ENCODE results near the gene MAD1L1. TPM values are rescaled to one million over a fixed set of nuclear protein-coding genes. Genes with fewer than 3 reads are reported as not detected.

Gene MAD1L1
- total RNA-seq, 2 donors from 2014 or later, result 18.9 to 24.9 TPM

DNA sequence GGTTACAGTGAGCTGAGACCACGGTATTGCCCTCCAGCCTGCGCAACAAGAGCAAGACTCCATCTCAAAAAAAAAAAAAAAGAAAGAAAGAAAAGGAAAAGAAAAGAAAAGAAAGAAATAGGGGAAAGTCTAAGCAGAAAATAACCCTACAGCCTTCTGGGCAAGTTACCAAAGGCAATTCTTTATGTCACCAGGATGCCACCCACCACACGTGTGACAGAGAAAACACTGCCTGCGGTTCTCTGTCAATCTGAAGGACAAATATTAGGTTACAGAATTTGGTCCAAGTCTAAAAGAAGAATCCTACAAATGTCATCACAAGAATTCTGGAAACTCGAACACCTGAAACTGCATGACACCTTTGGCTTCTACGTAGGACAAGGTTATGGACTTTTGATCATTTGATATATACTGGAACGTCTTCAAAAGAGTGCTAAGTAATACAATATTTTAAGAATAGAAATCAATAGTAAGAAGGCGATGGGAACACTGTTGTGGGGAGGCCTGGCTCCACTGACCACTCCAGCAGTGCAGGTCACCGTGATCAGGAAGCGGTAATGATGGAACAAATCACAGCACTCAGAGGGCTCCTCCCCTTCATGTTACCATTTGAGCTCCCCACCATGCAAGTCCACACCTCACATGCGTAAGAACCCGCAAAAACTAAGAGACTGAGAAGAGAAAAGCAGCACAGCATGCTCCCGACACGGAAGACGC is 75.8 kb downstream of the MAD1L1 start:
- ATAC-seq, result no peak

DNA sequence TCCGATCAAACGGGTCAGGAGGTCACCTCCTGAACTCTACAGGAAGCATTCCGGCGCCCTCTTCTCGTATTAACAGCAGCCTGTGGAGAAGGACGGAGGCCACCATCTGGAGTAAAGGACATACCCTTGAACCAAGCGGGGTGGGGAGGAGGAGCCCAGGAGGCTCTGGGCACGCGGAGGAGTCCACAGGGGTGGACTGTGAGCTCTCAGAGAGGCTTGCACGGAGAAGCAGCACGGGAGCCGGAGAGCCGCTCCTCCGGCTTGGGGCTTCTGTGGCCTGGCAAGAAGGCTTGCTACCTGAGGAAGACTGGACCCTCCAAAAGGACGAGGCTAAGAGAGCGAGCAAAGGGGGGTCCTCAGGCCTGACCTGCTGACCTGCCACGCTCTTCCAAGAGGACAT is 77.9 kb downstream of the MAD1L1 start:
- intact Hi-C loops (cut with DNase I), result loop anchor here in 1 of 2 donors (5.0 kb wide), 1 partner anchor 38 kb away; no protein-coding TSS in a partner anchor
- DNase-seq (no peak), ATAC-seq (no peak)

More for the DNA sequence above, 75.8 kb downstream of the MAD1L1 start:
- intact Hi-C loops (cut with DNase I), result loop anchor here in 1 of 2 donors (5.0 kb wide), 1 partner anchor 40 kb away; no protein-coding TSS in a partner anchor
- DNase-seq, result no peak

DNA sequence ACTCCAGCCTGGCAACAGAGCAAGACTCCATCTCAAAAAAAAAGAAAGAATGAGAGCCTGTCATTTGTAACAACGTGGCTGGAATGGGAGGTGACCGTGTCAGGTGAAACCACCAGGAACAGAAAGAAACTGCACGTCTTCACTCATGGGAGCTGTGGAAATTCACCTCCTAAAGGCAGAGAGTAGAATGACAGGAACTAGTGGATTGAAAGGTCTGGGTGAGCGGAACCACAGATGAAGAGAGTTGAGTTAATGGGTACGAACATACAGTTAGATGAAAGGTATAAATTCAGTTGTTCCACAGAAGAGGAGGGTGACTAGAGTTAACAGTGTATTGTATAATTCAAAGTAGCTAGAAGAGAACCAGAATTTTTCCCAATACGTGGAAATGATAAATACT is 78.6 kb downstream of the MAD1L1 start:
- intact Hi-C loops (cut with DNase I), result no loop called here
- ATAC-seq (no peak), DNase-seq (no peak)

DNA sequence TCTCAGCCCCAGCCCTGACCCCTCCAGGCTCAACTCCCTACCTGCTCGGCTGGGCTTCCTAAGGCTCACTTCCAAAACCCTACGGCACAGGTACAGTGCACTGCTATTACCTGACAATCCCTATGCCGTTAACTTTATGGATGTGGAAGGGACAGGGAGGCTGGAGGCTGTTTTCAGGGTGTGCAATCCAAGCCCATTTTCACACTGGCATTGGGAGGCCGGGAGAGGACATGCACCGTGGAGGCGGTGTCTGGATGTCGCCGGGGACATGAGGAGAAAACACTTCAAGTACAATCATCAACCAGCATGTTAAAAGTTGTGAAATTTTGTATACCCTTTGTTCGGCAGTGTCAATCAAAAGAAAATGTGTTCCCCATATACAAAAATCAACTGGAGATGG is 80.1 kb downstream of the MAD1L1 start:
- ATAC-seq (no peak), DNase-seq (no peak)
- intact Hi-C loops (cut with DNase I), result no loop called here

DNA sequence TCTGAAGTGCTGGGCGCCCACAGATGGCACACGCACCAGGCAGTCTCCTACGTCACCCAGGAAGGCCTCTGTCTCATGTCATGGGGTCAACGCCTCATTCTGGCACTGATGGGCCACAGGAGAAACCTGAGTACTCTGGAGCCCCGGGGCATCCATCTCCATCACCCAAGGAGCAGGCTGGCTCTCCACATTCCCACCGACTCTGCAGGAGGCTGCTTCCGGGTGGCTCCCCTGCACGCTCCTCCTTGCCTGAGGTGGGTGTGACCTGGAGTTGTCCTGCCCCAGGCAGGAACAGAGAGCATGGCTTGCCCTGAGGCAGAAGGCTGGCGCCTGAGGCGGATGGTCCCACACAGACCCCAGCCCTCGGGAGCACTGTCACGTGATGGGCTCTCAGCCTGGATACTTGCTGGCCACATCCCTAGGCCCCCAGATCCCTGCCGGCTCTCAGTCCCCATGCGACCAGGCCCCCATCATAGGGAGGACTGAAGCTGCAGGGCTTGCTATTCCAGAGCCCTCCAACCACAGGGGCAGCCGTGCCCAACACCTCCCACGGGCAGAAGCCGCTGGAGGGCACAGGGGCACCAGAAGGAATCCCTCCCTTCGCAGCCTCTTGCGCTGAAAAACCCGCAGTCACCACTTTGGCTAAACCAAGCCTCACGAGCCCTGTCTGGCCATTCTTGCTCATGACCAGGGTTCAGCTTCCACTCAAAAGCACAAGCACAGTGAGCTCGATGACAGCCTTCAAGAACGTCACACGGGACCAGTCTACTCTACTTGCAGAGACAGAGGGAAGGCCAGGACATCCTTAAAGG is 80.7 kb downstream of the MAD1L1 start:
- intact Hi-C loops (cut with DNase I), result no loop called here
- ATAC-seq (no peak), DNase-seq (no peak)

DNA sequence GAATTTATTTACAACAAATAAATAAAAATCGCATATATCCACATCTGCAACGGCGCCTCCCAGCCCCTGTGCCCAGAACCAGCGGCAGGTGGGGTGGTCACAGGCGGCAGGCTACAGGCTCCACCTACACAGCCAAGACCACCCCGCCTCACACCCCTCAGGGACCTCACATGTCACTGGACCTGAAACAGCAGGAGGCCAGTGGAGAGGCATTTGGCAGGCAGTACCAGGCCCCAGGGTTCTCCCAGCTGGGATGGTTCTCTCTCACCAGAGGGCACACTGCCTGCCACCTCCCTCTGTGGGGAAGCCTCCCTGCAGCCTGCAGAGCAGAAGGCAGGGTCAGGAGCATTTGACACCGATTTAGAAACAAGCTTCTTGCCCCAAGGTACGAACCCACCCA is 81.5 kb downstream of the MAD1L1 start:
- intact Hi-C loops (cut with DNase I), result no loop called here
- peak in 1 of 2 donors; percentile 11 for ATAC-seq
- DNase-seq, result no peak

DNA sequence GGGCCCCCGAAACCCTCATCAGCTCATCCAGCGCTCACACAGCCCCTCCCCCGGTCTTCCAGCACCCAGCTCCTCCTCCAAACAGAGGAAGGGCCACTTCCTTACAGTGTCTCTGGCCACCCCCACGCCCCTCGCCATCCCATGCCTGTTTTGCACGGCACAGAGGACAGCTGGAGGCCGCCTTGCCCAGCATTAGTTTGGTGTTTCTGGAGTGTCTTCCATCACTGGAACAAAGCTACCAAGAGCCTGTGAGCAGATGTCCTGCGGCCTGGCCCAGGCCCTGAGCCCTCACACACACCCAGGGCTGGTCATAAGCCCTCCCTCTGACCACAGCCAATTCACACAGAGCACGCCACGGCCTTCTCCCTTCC is 82.3 kb downstream of the MAD1L1 start:
- ATAC-seq, result no peak
- DNase-seq, result no peak
- intact Hi-C loops (cut with DNase I), result no loop called here

DNA sequence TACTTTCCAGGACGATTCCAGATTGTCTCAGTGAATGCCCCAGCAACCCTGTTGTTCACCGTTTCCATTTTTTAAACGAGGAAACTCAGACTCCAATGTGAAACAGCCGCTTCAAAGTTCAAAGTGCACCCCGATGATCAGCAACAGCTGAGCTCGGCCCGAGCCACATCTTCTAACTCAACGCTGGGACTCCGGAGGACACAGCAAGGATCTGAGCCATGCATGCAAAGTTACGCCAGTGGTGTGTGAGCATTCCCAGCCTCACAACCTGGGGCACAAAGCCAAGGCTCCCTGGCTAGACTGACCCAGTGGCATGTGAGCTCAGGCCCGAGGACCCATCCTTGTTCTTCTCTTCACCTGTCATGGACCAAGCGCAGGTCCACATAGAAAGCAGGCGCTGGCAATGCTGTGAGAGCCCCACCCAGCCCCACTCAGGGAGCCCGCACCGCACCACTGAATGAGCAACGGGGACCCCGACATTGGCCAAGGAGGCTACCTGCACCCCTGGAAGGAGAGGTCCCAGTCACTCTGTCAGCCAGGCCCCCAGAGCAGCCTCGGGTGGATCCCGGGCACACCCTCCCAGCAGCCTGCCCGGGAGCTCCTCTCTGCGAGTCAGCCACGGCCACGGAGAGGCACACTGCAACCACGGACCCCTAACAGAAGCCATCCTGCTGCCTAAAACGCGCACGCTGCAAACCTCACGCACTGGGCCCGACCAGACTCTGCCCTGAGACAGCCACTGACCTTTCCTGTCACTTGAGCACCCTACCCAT is 82.9 kb downstream of the MAD1L1 start:
- no peak for ATAC-seq
- intact Hi-C loops (cut with DNase I), result no loop called here

DNA sequence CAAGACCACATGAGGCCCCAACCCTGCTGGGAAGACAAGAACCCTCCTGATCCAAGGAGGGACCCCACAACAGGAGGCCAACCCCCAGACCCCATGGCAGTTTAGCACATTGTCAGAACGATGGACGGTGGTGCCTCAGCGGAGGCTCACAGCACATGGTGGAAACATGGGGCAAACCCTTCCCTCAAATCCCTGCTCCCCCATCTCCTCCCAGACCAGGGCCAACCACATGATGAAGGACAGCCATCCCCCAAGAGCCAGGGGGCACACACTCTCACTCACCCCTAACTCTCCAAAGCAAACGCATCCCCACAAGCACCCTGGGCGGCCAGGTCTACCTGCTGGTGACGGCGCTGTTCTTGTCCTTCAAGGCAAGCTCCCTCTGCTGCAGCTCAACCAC is 83.9 kb downstream of the MAD1L1 start:
- intact Hi-C loops (cut with DNase I), result no loop called here
- ATAC-seq (no peak), DNase-seq (no peak)

More for the DNA sequence above, 82.9 kb downstream of the MAD1L1 start:
- no peak for DNase-seq

DNA sequence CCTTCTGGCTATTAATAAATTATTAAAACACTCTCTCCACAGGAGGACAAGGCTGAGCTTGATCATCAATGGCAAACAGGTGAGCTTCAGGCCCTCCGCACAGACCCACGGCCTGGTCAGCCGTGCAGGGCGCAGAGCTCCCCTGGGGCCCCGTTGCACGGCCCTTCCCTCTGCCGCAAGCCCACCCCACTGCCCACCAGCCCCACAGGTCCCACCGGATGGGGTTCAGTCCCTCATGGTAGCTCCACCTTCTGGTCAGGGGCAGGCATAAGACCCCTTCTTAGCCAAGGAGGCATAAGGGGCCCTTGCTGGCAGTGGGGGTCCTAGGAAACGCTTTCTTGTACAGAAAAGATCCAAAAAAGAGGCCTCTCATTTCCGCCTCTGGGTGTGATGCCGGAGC is 84.6 kb downstream of the MAD1L1 start:
- ATAC-seq (no peak), DNase-seq (no peak)
- intact Hi-C loops (cut with DNase I), result no loop called here

DNA sequence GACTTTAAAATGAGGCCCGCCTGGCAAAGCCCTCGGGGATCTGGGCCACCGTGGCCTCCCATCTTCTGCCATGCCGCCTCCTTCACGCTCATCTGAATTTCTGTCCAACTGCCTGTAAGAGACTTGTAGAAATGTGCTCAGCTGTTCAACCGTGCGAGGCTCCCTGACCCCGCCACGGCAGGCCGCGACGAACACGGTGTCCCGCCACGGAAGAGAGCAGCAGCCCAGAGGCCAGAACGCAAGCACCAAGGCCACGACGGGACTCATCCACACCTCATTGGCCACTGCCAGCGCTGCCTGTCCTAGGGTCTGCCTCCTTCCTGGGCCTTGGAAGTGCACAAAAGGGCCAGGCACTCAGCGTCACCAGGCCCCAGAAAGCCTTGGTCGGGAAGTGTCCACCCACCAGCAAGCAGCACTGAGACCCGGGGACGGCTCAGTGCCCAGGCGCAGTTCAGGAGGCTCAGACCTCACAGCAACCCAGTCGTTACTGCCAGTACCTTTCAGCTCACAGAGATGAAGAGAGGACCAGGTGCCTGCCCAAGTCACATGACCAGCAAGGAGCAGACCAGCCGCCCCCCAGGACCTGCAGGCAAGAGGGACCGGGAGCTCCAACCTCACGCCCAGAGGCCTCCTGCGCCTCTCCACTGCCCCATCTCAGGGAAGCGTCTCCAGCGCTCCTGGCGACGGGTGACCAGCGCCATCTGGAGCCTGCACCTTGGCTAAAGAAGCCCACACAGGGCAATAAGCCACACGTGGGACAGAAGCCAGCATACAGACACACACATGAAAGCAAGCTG is 85.9 kb downstream of the MAD1L1 start:
- DNase-seq (no peak), ATAC-seq (no peak)
- intact Hi-C loops (cut with DNase I), result no loop called here

DNA sequence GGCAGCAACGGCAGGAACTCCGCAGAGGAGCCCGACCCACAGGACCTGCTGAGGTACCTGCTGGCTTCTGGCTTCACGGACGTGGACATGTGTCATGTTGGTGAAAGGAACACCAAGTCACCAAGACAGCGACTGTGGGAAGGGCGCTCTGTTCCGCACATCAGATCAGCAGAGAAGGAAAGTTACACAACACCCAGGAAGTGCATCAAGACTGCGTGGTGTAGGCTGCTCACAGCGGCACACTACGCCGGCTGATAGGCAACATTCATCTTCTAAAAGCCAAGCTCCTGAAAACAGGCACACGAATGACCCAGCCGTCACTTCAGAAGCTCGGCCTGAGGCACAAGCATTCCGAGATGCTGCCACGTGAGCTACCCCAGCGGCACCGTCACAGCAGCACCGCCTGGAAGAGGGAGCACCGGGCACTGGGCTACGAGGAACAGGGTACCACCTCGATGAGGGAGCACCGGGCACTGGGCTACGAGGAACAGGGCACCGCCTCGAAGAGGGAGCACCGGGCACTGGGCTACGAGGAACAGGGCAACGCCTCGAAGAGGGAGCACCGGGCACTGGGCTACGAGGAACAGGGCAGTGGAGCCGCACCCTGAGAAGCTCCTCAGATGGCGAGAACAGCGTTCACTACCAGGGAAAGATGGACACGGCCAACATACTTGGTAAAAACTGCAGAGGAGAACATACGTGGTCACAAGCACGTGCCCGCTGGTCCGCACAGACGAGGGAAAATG is 86.7 kb downstream of the MAD1L1 start:
- intact Hi-C loops (cut with DNase I), result no loop called here
- ATAC-seq (no peak), DNase-seq (no peak)

DNA sequence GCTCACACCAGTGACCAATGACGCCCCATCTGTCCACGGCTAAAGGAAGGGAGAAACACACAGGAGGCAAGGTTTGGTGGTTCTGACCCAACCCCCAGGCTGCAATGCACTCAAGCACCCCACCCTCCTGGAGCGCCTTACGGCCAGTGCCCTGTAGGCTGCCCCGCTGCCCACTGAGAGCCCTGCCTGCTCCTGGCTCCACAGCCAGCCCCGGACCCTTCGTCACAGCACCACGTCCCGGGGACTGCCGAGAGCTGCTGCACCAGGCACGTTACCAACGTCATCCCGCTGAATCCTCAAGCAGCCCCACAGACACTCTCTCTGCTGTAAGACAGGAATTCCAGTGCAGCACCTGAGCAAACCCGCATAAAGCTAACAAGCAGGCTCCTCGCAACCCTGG is 87.8 kb downstream of the MAD1L1 start:
- ATAC-seq, result no peak
- no peak for DNase-seq
- intact Hi-C loops (cut with DNase I), result no loop called here

DNA sequence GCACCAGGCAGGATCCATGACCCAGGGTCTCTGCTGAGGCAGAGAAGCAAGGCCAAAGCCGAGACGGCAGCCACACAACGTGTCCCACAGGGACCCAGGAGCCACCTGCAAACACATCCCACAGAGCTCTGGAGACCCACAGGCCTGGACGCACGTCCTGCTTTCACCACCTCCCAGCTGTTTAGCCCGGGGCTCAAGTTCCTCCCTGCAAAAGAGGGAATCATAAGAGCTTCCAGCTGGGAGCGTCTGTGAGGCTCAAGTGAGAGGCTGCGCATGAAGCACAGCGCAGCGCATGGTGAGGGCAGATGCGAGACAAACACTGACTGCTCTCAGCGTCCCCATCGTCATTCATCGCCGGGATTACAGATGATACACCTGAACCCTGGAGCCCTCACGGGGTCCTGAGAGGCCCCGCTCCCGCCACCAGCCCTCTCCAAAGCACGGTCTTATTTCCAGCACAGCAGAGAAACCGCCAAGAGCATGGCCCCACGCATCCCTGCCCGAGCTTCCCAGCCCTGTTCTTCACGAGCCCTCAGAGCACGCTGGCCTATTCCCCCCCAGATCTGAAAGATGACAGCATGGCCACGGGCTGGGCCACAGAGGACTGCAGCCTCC is 88.7 kb downstream of the MAD1L1 start:
- DNase-seq (no peak), ATAC-seq (no peak)
- intact Hi-C loops (cut with DNase I), result no loop called here

DNA sequence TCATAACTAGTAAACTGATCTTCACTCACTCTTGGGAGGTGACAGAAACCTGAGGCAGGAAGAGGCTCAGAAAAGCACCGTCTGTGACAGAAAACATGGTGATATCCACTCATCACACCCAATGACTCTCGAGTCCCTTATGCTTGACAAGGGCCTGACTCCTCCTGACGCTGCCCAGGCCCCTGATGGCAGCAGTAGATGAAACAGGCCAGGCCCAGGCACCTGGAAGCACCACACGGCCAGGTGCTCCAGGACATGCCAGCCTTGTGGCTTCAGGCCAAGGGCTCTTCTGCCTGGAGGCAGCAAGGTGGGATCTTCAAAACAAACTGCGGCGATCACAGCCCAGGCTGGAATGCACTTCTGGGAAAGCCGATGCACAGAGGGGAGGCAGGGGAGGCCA is 89.3 kb downstream of the MAD1L1 start:
- no peak for ATAC-seq
- DNase-seq, result no peak
- intact Hi-C loops (cut with DNase I), result no loop called here

DNA sequence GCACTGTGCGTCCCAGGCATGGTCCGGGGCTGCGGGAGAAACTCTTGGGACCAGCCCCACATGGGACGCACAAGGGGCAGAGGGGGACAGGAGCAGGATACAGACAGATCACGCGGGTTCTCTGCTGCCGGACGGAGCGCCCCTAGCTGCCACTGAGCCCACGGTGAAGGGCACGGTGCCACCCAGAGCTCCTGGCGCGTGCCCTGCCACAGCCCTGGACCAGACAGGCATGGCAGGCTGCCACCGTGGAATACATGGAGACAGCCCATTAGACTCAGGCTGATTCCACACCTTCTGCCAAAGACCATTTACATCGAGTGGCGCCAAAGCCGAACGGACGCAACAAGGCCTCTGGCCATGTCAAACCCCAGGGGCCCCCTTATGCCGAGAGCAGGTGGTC is 90.4 kb downstream of the MAD1L1 start:
- intact Hi-C loops (cut with DNase I), result no loop called here
- peak in 1 of 2 donors; percentile 54 for ATAC-seq
- peak; percentile 39 for DNase-seq

DNA sequence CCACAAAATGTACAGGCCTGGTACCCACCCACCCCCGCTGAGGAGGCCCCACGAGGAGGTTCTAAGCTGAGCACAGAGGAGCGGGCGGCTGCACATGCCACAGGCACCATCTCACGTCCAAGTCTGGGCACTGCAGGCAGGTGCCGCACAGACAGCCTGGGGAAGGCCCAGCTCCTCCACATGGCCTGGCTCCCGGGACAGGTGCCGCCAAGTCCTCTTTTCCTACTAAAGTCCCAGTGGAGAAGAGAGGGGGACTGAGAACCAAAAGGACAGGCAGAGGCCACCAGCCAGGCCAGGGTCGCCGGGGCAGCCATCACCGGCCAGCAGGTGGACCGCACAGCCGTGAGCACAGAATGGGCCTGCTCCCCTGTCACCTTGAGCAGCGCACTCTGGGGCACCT is 91.1 kb downstream of the MAD1L1 start:
- ATAC-seq (no peak), DNase-seq (no peak)
- intact Hi-C loops (cut with DNase I), result no loop called here

DNA sequence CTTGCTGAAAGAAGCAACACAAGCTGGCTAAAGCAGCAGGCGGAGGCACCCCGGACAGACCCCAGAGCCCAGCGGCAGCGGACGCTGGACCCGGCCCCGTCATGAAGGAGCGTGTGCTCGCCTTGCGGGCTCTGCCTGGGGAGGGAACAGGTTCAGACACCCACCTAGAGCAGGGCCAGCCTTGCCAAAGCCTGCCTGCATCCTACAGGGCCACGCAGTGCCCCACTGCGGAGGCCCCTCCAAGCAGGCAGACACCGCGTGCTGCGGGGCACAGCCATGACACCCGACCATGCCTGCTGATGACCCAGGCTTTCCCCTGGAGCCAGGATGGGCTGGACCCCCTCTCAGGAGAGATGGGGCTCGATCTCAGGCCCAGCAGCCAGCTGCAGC is 91.7 kb downstream of the MAD1L1 start:
- intact Hi-C loops (cut with DNase I), result no loop called here

More for the DNA sequence above, 91.7 kb downstream of the MAD1L1 start:
- ATAC-seq (no peak), DNase-seq (no peak)
